HG03060 (cell line): ENCODE data around the gene OR2T3.
"Not testable (repeated sequence)": the region's sequence is repeated elsewhere in the genome, so short reads cannot be mapped to it uniquely, and the experiment has no call there.

Source experiments
- ATAC-seq: cut with Tn5 transposase; IDR thresholded peaks from one replicate; pipeline ENCODE4 v1.9.1; 2021; ENCODE audit warnings: low read depth, moderate number of reproducible peaks; ENCODE audit not compliant: unreplicated experiment

Gene OR2T3, protein sequence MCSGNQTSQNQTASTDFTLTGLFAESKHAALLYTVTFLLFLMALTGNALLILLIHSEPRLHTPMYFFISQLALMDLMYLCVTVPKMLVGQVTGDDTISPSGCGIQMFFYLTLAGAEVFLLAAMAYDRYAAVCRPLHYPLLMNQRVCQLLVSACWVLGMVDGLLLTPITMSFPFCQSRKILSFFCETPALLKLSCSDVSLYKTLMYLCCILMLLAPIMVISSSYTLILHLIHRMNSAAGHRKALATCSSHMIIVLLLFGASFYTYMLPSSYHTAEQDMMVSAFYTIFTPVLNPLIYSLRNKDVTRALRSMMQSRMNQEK

GRCh38 chr1:248473051-248473450 lies at the start of gene OR2T3:
Gene OR2T3 (plus strand): TSS chr1:248473351. CDS start chr1:248473351, 0 bp downstream.
- ATAC-seq, result not testable (repeated sequence)

GRCh38 chr1:248427526-248428191 lies 45.5 kb upstream of the OR2T3 start:
- peak; percentile 24 for ATAC-seq

DNA sequence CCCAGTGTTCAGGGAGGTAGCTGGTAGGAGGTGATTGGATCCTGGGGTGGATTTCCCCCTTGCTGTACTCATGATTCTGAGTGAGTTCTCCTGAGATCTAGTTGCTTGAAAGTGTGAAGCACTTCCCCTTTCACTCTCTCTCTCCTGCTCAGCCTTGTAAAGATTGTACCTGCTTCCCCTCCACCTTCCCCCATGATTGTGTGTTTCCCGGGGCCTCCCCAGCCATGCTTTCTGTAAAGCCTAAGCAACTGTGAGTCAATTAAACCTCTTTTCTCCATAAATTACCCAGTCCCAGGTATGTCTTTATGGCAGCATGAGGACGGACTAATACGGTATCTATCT lies 45.0 kb upstream of the OR2T3 start:
- peak; percentile 97 for ATAC-seq

DNA sequence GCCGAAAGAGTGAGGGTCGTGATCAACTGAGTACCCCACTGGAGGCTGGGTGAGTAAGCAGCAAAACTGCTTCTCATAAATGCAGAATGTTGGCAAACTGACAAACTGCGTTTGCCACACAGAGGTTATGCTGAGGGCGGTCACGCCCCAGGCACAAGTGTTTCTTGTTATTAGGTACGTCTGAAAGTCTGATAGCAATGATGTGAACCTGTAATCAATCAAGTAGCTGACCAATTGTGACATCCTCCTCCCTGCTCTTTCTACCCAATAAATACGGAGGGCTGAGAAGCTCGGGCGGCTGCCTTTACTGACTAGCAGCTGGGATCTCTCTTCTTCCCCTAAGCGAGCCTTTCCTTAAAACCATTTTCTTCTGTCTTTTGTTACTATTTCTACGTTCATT lies 41.5 kb upstream of the OR2T3 start:
- ATAC-seq, result not testable (repeated sequence)

DNA sequence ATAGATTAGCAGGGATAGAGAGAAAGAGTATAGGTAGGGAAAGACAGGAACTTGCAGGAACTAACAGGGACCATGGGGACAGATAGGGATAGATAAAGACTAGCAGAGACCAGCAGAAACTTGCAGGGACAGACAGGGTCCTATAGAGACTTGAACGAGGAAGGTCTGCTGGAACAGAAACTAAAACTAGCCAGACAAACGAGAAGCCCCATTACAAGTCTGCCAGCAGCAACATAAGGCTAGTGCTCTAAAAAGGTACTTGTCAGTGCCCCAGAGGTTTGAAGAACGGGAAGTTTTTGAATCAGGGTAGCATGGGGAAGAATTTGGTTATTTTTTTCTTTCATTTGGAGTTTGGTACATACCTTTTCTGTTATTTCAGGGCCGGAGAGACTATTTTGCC lies 41.0 kb upstream of the OR2T3 start:
- not testable (repeated sequence) for ATAC-seq

GRCh38 chr1:248433811-248434415 lies 39.2 kb upstream of the OR2T3 start:
- not testable (repeated sequence) for ATAC-seq

DNA sequence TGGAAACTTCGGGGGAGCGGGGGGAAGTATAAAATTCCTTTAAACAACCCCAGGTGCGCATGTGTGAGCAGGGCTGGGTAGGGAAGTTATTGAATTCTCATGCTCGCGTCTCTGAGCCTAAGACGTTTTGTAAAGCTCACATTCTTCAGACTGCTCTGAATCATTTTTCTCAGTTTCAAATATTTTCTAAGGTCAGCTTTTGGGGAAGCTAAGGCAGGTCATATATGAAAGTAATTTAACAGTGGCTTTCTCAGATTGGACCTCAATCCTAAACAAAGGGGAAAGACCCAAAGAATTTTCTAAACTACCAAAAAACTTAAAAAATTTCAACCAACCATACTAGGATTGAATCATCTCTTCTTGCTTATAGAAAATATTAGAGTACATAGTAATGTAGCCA lies 38.2 kb upstream of the OR2T3 start:
- ATAC-seq, result not testable (repeated sequence)

DNA sequence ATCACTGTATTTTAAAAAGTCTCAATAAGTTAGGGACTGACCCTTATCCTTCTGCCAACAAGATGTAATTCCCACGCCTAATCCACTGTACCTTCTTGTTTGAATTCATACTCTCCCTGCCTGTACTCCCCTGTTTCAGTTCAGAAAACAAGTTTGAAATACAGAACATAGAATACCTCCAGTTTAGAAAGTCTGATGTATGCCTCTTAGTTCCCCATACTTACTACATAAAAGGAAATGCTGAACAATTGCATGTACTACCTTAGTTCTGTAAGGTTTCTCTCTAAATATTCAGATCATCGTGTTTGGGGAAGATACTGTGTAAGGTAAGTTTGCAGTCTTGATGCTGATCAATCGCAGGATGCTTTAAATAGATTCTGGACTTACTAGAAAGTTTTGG lies 36.8 kb upstream of the OR2T3 start:
- ATAC-seq, result not testable (repeated sequence)

- ATAC-seq, result not testable (repeated sequence)
Measured at GRCh38 chr1:248438668-248439067, 34.5 kb upstream of the OR2T3 start.

DNA sequence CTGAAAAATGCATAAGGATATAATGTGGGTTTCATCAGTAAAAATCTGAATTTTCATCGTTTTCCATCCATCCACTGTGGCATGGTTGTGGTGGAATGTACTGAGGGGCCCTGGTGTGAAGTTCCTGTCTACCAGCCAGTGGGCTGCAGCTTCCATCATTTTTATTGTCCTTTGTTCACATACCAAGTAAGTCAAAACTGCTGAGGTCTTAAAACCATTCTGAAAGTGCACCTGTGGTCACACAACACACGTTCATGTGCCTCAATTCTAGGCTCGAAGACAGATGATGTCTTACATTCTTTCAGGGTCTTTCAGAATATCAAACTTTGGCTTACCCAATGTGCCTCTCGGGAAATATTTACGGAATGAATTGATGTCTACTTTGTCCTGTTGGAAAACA lies 33.9 kb upstream of the OR2T3 start:
- not testable (repeated sequence) for ATAC-seq

- ATAC-seq, result not testable (repeated sequence)
Measured at GRCh38 chr1:248442500-248443277, 30.5 kb upstream of the OR2T3 start.

- not testable (repeated sequence) for ATAC-seq
Measured at GRCh38 chr1:248444603-248445002, 28.5 kb upstream of the OR2T3 start.

- ATAC-seq, result not testable (repeated sequence)
Measured at GRCh38 chr1:248445399-248445798, 27.8 kb upstream of the OR2T3 start, which contains the start of gene OR2T2. Gene OR2T2 (plus strand): TSS chr1:248445637. CDS start chr1:248452798, 7,161 bp downstream.

GRCh38 chr1:248448409-248449074 lies 24.6 kb upstream of the OR2T3 start:
- ATAC-seq, result peak; percentile 39

- ATAC-seq, result peak; percentile 2
Measured at GRCh38 chr1:248449821-248450465, 23.2 kb upstream of the OR2T3 start.

DNA sequence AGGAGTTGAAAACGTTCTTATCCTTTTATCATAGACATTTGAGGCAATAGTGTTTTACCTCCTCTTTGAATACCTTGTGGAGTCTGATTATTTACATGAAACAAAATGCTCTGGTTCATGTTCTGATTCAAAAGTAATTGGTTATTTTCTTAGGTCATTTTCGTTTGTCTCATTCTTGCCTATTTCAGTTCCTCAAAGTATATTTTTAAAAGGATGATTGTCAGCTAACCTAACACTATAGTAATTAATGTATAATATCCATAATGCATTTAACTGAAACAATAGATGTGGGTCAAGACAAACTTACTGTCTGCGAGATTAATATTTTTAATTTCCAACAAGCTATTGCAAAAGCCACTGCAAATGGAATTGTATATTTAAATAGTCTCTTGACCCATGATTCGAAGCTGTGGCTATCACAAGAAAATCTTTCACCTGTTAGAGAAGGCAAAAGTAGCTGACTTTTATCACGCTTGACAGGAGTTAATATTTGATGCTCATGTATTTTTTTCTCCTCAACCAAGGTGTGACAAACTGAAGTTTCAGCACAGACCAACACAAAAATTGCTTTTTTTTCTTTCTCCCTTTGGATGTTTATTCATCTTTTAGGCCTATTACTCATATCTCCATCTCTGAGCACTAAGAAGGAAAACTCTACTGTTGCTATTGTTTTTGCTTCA lies 22.5 kb upstream of the OR2T3 start:
- peak; percentile 54 for ATAC-seq

GRCh38 chr1:248453619-248454018 lies 19.5 kb upstream of the OR2T3 start:
- not testable (repeated sequence) for ATAC-seq

- not testable (repeated sequence) for ATAC-seq
Measured at GRCh38 chr1:248455045-248455444, 18.1 kb upstream of the OR2T3 start.

- ATAC-seq, result not testable (repeated sequence)
Measured at GRCh38 chr1:248456635-248457034, 16.5 kb upstream of the OR2T3 start.
